GM10266 (cell line): Measurements from ENCODE around the gene CHTF18.

ENCODE experiments used
- DNase-seq: peaks from one replicate; pipeline ENCODE4 v3.0.0; 2012; ENCODE audit errors: extremely low spot score
- TF ChIP-seq, protein P1 (sequence below): IDR thresholded peaks from 2 replicates; pipeline ENCODE4 v1.5.1; 2012; ENCODE audit warnings: mild to moderate bottlenecking, low read depth; ENCODE audit not compliant: control insufficient read depth, insufficient read depth; ENCODE audit errors: missing control alignments

Gene CHTF18

GRCh38 chr16:803754-804080 lies 15.3 kb downstream of the CHTF18 start:
- TF ChIP-seq, protein P1, sequence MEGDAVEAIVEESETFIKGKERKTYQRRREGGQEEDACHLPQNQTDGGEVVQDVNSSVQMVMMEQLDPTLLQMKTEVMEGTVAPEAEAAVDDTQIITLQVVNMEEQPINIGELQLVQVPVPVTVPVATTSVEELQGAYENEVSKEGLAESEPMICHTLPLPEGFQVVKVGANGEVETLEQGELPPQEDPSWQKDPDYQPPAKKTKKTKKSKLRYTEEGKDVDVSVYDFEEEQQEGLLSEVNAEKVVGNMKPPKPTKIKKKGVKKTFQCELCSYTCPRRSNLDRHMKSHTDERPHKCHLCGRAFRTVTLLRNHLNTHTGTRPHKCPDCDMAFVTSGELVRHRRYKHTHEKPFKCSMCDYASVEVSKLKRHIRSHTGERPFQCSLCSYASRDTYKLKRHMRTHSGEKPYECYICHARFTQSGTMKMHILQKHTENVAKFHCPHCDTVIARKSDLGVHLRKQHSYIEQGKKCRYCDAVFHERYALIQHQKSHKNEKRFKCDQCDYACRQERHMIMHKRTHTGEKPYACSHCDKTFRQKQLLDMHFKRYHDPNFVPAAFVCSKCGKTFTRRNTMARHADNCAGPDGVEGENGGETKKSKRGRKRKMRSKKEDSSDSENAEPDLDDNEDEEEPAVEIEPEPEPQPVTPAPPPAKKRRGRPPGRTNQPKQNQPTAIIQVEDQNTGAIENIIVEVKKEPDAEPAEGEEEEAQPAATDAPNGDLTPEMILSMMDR: no peak
- DNase-seq: no peak

DNA sequence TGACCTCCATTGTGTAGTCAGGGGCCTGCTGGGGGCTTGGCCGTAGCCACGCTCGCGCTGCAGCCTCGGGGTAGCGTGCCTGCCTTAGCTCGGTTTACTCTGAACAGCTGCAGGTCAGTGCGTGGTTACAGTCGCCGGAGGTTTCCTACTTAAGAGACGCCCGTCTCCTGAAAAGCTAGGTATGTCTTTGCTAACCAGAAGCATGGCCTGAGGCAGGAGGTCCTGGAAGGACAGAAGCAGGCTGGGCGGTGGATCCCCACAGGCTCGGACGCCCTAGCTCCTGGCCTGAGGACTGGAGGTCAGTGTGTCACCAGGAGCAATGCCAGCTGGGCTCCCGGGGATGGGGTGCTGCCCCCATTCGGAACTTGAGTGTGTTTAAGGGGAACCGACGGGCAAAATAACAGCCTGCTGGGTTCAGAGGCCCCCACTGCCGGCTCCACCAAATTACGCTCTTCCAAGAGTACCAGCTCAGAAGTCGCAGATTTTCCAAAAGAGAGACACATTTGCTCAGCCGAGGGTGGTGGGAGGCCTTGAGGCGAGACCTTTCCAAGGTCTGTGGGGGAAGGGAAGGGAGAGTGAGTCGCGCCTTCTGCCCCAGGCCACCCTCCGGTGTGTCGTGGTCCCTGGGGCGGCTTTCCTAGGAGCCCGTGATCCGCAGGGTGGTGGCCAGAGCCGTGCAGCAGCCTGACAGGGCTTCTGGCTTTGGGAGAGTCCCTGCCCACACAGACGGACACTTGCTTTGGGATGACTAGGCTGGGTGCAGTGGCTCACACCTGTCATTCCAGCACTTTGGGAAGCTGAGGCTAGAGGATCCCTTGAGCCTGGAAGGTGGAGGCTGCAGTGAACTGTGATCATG lies 16.0 kb downstream of the CHTF18 start:
- TF ChIP-seq, protein P1: no peak
- DNase-seq: no peak

- DNase-seq: no peak
- TF ChIP-seq, protein P1: no peak
These were observed 17.1 kb downstream of the CHTF18 start for GRCh38 chr16:805474-805873.

- TF ChIP-seq, protein P1: no peak
- DNase-seq: peak; percentile 95
These were observed 19.1 kb downstream of the CHTF18 start for GRCh38 chr16:807347-808084.

DNA sequence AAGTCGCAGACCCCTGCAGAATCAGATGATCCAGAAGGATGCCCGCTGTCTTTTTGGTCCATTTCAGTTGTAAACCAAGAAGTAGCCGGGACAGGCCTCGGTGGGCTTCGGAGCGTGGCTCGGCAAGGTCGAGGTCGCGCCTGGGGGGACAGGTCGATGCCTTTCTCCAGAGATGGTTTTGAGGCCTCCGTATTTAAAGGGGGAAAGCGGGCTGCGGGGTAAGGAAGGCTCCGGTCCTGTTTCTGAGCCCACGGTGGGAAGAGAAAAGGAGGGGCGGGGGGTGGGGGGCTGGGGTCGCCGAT lies 19.6 kb downstream of the CHTF18 start:
- TF ChIP-seq, protein P1: no peak
- no peak for DNase-seq

DNA sequence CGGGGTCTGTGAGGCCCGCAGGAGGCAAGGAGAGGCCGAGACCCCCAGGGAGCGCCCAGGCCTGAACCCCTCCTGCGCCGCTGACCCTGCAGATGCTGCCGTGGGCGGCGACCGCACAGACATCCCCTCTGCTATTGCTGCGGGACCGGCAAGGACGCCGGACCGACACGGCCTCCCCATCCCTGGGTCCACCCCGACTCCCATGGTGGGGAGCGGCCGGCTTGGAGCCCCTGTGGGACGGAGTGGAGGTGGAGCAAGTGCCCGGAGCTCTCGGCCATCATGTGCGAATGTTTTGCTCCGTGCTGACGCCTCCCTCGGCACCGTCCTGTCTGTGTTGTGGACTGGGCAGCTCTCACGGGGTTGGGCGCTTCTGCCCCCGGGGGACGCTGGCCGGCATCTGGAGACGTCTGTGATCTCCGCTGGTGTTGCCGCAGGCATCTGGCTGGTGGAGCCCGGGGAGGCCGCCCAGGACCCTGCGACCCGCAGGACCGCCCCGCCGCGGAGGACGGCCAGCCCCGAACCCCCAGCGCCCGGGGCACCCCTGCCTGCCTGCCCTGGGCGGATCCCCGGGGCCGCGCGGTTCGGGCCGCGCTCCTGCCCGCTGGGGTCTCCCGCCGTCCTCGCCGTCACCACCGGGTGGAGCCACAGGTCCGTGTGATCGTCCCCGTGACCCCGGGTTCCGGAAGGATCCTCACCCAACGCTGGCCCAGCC lies 24.9 kb downstream of the CHTF18 start:
- DNase-seq: peak; percentile 80
- TF ChIP-seq, protein P1: peak; percentile 73
